ENCODE data around the gene STK32A. TPM values are rescaled to one million over a fixed set of nuclear protein-coding genes. Genes with fewer than 3 reads are reported as not detected.

Gene STK32A
- 0.83 and 1.7 TPM in 2 replicates for total RNA-seq
- 0.11 and 1.1 TPM in 2 replicates for polyA plus RNA-seq

- Histone ChIP-seq H3K4me3 (peak within 1 kb of the TSS; percentile 66), H3K9me3 (ENCODE audit: low read depth) (no peaks in the 10 kb centered on the region), H3K4me1 (ENCODE audit: low read depth) (no peaks in the 10 kb centered on the region), H3K27ac (no peak within 1 kb of the TSS), H3K27me3 (peaks cover 59% of the 10 kb centered on the region), H3K36me3 (no peaks in the 10 kb centered on the region)
- peak; percentile 25 to 80 for DNase-seq (ENCODE audit: low read depth in 1 of 2, low spot score in 1 of 2)
- TF ChIP-seq, protein P1, sequence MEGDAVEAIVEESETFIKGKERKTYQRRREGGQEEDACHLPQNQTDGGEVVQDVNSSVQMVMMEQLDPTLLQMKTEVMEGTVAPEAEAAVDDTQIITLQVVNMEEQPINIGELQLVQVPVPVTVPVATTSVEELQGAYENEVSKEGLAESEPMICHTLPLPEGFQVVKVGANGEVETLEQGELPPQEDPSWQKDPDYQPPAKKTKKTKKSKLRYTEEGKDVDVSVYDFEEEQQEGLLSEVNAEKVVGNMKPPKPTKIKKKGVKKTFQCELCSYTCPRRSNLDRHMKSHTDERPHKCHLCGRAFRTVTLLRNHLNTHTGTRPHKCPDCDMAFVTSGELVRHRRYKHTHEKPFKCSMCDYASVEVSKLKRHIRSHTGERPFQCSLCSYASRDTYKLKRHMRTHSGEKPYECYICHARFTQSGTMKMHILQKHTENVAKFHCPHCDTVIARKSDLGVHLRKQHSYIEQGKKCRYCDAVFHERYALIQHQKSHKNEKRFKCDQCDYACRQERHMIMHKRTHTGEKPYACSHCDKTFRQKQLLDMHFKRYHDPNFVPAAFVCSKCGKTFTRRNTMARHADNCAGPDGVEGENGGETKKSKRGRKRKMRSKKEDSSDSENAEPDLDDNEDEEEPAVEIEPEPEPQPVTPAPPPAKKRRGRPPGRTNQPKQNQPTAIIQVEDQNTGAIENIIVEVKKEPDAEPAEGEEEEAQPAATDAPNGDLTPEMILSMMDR (IDR thresholded peaks at IDR 0.05; ENCODE audit: low read depth, low read length), result no peak
These were observed at the start of gene STK32A for GRCh38 chr5:147234825-147235635. Gene STK32A (plus strand): TSS chr5:147235026. CDS start chr5:147239635, 4,609 bp downstream.

DNA sequence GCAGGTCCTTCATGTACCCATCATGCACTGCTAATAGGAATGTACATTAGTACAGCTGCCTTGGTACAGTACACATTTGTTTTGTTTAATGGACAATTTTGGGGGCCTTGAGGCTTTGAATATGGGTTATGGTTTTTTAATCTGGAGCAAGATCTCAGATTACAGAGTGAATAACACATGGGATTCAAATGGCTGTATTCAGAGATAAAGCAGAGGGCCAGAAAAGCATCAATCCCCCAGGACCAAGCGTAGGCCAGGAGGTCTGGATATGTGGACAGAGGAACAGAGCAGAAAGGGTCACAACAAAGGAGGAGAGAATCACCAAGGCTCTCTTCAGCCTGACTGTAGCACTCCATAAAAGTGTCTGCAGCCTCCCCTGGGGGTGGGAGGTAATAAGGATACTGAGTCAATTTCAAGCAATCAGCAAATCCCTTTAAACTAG is 47.7 kb upstream of the STK32A start:
- Histone ChIP-seq H3K4me3 (no peak overlapping the region), H3K27ac (no peak overlapping the region), H3K4me1 (ENCODE audit: low read depth) (no peaks in the 10 kb centered on the region), H3K9me3 (ENCODE audit: low read depth) (no peaks in the 10 kb centered on the region), H3K27me3 (no peaks in the 10 kb centered on the region), H3K36me3 (no peaks in the 10 kb centered on the region)
- TF ChIP-seq, protein P1 (IDR thresholded peaks at IDR 0.05; ENCODE audit: low read depth, low read length), result no peak
- no peak for DNase-seq (ENCODE audit: low read depth in 1 of 2, low spot score in 1 of 2)

GRCh38 chr5:147188200-147189108 is 46.4 kb upstream of the STK32A start:
- no peaks in the 10 kb centered on the region for H3K9me3 ChIP-seq (ENCODE audit: low read depth)
- H3K4me3 ChIP-seq, result no peak overlapping the region
- H3K4me1 ChIP-seq (ENCODE audit: low read depth), result no peaks in the 10 kb centered on the region
- TF ChIP-seq, protein P1 (IDR thresholded peaks at IDR 0.05; ENCODE audit: low read depth, low read length), result peak; percentile 76
- no peak overlapping the region for H3K27ac ChIP-seq
- H3K36me3 ChIP-seq, result no peaks in the 10 kb centered on the region
- no peaks in the 10 kb centered on the region for H3K27me3 ChIP-seq
- DNase-seq (ENCODE audit: low read depth in 1 of 2, low spot score in 1 of 2), result peak; percentile 81 to 84

DNA sequence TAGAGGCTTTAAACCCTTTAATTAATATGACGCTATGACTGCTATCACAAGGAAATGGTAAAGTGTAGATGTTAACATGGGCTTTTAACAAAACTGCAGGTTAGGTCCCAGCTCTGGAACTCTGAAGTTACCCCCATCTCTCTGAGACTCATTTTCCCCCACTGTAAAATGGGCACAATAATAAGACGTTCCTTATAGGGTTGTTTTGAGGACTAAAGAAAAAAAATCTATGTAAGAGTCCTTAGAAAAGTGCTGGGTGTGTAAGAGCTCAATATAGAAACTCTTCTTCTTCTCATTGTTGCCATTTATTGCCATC is 45.8 kb upstream of the STK32A start:
- no peak for DNase-seq (ENCODE audit: low read depth in 1 of 2, low spot score in 1 of 2)
- no peaks in the 10 kb centered on the region for H3K27me3 ChIP-seq
- no peak overlapping the region for H3K27ac ChIP-seq
- H3K4me1 ChIP-seq (ENCODE audit: low read depth), result no peaks in the 10 kb centered on the region
- no peaks in the 10 kb centered on the region for H3K9me3 ChIP-seq (ENCODE audit: low read depth)
- H3K36me3 ChIP-seq, result no peaks in the 10 kb centered on the region
- no peak overlapping the region for H3K4me3 ChIP-seq
- TF ChIP-seq, protein P1 (IDR thresholded peaks at IDR 0.05; ENCODE audit: low read depth, low read length), result no peak

- Histone ChIP-seq H3K4me1 (ENCODE audit: low read depth) (no peaks in the 10 kb centered on the region), H3K27me3 (no peaks in the 10 kb centered on the region), H3K36me3 (no peaks in the 10 kb centered on the region), H3K9me3 (ENCODE audit: low read depth) (no peaks in the 10 kb centered on the region), H3K27ac (no peak overlapping the region), H3K4me3 (no peak overlapping the region)
- DNase-seq (ENCODE audit: low read depth in 1 of 2, low spot score in 1 of 2), result peak in 1 of 2 donors; percentile 26
- TF ChIP-seq, protein P1 (IDR thresholded peaks at IDR 0.05; ENCODE audit: low read depth, low read length), result no peak
These were observed 44.5 kb upstream of the STK32A start for GRCh38 chr5:147190331-147190730.

All from cardiac muscle cell (in vitro differentiated cells and primary cell).